Panc1 (cell line): ENCODE measurements around the gene LNX2. TPM values are rescaled to one million over a fixed set of nuclear protein-coding genes. Genes with fewer than 3 reads are reported as not detected.

Experiments used
- ATAC-seq: fragments of 200-7000 bp; cut with Tn5 transposase; 2 replicates; pipeline ENCODE4 v1.9.1; 2020; ENCODE audit warnings: mild to moderate bottlenecking, moderate library complexity
- BruUV-seq: library from RNA; stranded (reverse); fragments of 400-500 nt; replicated peaks from 2 replicates; lab custom pipeline; 2021; lab: Mats Ljungman, UMichigan
- CTCF ChIA-PET: fragments of 300-600 bp; sonication (Branson Sonifier 250); formaldehyde crosslinking; loops from one replicate; lab custom pipeline; 2022; ENCODE audit warnings: antibody characterized with exemption; lab: Charles Lee
- POLR2A ChIA-PET: fragments of 300-600 bp; sonication (Branson Sonifier 250); formaldehyde crosslinking; loops from one replicate; lab custom pipeline; 2022; ENCODE audit warnings: antibody characterized with exemption; lab: Charles Lee
- DNase-seq: peaks from one replicate; pipeline ENCODE4 v3.0.0-alpha.2; 2010; ENCODE audit warnings: low read depth, low spot score
- H3K27ac ChIP-seq: 2 replicates; pipeline ENCODE4 v1.5.1; 2011; ENCODE audit warnings: mild to moderate bottlenecking, low read length, inconsistent platforms
- H3K27me3 ChIP-seq: fragments of 200-500 bp; sonication (Bioruptor generic); 2 replicates; pipeline ENCODE4 v1.6.0; 2014; ENCODE audit warnings: low read length, inconsistent platforms; ENCODE audit not compliant: control insufficient read depth, insufficient read depth
- H3K36me3 ChIP-seq: fragments of 200-500 bp; sonication (Bioruptor generic); 2 replicates; pipeline ENCODE4 v1.5.1; 2014; ENCODE audit warnings: inconsistent platforms, mild to moderate bottlenecking, low read length, moderate library complexity; ENCODE audit not compliant: control insufficient read depth, insufficient read depth
- H3K4me1 ChIP-seq: 2 replicates; pipeline ENCODE4 v1.5.1; 2011; ENCODE audit warnings: inconsistent platforms, mild to moderate bottlenecking, low read length, moderate library complexity; ENCODE audit not compliant: control insufficient read depth, insufficient read depth
- H3K4me3 ChIP-seq, 2 experiments: 2 replicates each; pipeline ENCODE4 v1.5.1; 2011 to 2012; ENCODE audit warnings: low read depth in 2 of 2, low read length in 2 of 2, mild to moderate bottlenecking in 2 of 2, inconsistent platforms in 1 of 2, moderate library complexity in 1 of 2
- H3K9me3 ChIP-seq: fragments of 200-500 bp; sonication (Bioruptor generic); 2 replicates; pipeline ENCODE4 v1.5.1; 2014; ENCODE audit warnings: low read depth, mild to moderate bottlenecking, inconsistent platforms, low read length, moderate library complexity; ENCODE audit not compliant: control insufficient read depth, insufficient read depth
- CTCF ChIP-seq: fragments of 450-650 bp; IDR thresholded peaks from 2 replicates; pipeline ENCODE4 v1.5.1; 2017; ENCODE audit warnings: mild to moderate bottlenecking
- POLR2AphosphoS5 ChIP-seq: IDR thresholded peaks from 2 replicates; pipeline ENCODE4 v1.6.1; 2012; ENCODE audit warnings: mild to moderate bottlenecking, low read depth, low read length, moderate library complexity
- REST ChIP-seq, 2 experiments: IDR thresholded peaks; 2 replicates each; pipeline ENCODE4 v1.6.1; 2011 to 2012; ENCODE audit warnings: low read depth in 2 of 2, control low read depth in 1 of 2, low read length in 1 of 2, mild to moderate bottlenecking in 1 of 2, moderate library complexity in 1 of 2; ENCODE audit not compliant: insufficient read depth in 1 of 2
- SIN3A ChIP-seq: IDR thresholded peaks from 2 replicates; pipeline ENCODE4 v1.6.1; 2012; ENCODE audit warnings: low read depth, mild to moderate bottlenecking, low read length, moderate library complexity, borderline replicate concordance; ENCODE audit not compliant: insufficient read depth
- TCF7L2 ChIP-seq: IDR thresholded peaks from 2 replicates; pipeline ENCODE4 v1.6.1; 2011; ENCODE audit warnings: mild to moderate bottlenecking, low read depth, low read length, inconsistent platforms
- in situ Hi-C: cut with HindIII; loops from 2 replicates; pipeline ENCODE4 v1.10.0; 2016; ENCODE audit warnings: low sequenced_read_pairs, low pct_unique_long_range_greater_than_20kb
- intact Hi-C: fragments of 100-400 bp; cut with micrococcal nuclease; formaldehyde crosslinking; loops from one replicate; pipeline ENCODE4 v1.10.0; 2022; ENCODE audit not compliant: unreplicated experiment
- total RNA-seq: library from RNA; stranded (reverse); gene quantifications from one replicate; pipeline ENCODE4 v1.2.1, GENCODE V29; 2021; ENCODE audit not compliant: unreplicated experiment

LNX2 gene
- total RNA-seq, 1 experiment from 2014 or later: 11.6 TPM

GRCh38 chr13:27573265-27573664, 47.1 kb downstream of the LNX2 start:
- BruUV-seq: no TSS peak
- intact Hi-C loops (no loop called here), in situ Hi-C loops (no loop called here)
- no peak for DNase-seq
- ChIA-PET POLR2A (no interaction called here), CTCF (no interaction called here)
- H3K4me3 ChIP-seq: no peak overlapping the region
- H3K27me3 ChIP-seq: no peaks in the 10 kb centered on the region
- H3K9me3 ChIP-seq: no peaks in the 10 kb centered on the region
- H3K4me1 ChIP-seq: peaks cover under 1% of the 10 kb centered on the region
- H3K36me3 ChIP-seq: no peaks in the 10 kb centered on the region
- ATAC-seq: no peak
- TF ChIP-seq REST (IDR thresholded peaks at IDR 0.05; ENCODE audit: insufficient read depth in 1 of 2, low read depth in 2 of 2, low read length in 1 of 2) (no peak), CTCF (no peak), POLR2AphosphoS5 (no peak), TCF7L2 (no peak), SIN3A (no peak)
- no peak overlapping the region for H3K27ac ChIP-seq

- Histone ChIP-seq H3K27ac (no peak overlapping the region), H3K36me3 (peaks cover 2% of the 10 kb centered on the region; the same call in 1 of the 2 replicates), H3K9me3 (no peaks in the 10 kb centered on the region), H3K4me3 (no peak overlapping the region), H3K27me3 (no peaks in the 10 kb centered on the region), H3K4me1 (no peaks in the 10 kb centered on the region; the same call in 1 of the 2 replicates)
- POLR2A ChIA-PET: no interaction called here
- DNase-seq (no peak), ATAC-seq (no peak)
- in situ Hi-C loops (no loop called here), intact Hi-C loops (no loop called here)
- CTCF ChIA-PET: no interaction called here
- TF ChIP-seq REST (IDR thresholded peaks at IDR 0.05; ENCODE audit: insufficient read depth in 1 of 2, low read depth in 2 of 2, low read length in 1 of 2): no peak
- no peak for TF ChIP-seq CTCF
- no peak for TF ChIP-seq POLR2AphosphoS5
- no peak for TF ChIP-seq SIN3A
- no TSS peak for BruUV-seq
These were observed 48.0 kb downstream of the LNX2 start for GRCh38 chr13:27572234-27572901.
